HL-60 (cell line): ENCODE results near the gene KRTAP5-5.

Source experiments
- CTCF ChIP-seq: IDR thresholded peaks from one replicate; pipeline ENCODE4 v1.5.1; 2011; ENCODE audit warnings: low read length, control low read depth, inconsistent platforms; ENCODE audit not compliant: insufficient read depth
- POLR2AphosphoS5 ChIP-seq: IDR thresholded peaks from 2 replicates; pipeline ENCODE4 v1.6.1; 2012; ENCODE audit warnings: low read depth
- REST ChIP-seq: IDR thresholded peaks from 2 replicates; pipeline ENCODE4 v1.6.1; 2012; ENCODE audit warnings: low read depth; ENCODE audit not compliant: insufficient replicate concordance
- SPI1 ChIP-seq: IDR thresholded peaks from 2 replicates; pipeline ENCODE4 v1.6.1; 2012; ENCODE audit warnings: low read depth, mild to moderate bottlenecking, borderline replicate concordance

DNA sequence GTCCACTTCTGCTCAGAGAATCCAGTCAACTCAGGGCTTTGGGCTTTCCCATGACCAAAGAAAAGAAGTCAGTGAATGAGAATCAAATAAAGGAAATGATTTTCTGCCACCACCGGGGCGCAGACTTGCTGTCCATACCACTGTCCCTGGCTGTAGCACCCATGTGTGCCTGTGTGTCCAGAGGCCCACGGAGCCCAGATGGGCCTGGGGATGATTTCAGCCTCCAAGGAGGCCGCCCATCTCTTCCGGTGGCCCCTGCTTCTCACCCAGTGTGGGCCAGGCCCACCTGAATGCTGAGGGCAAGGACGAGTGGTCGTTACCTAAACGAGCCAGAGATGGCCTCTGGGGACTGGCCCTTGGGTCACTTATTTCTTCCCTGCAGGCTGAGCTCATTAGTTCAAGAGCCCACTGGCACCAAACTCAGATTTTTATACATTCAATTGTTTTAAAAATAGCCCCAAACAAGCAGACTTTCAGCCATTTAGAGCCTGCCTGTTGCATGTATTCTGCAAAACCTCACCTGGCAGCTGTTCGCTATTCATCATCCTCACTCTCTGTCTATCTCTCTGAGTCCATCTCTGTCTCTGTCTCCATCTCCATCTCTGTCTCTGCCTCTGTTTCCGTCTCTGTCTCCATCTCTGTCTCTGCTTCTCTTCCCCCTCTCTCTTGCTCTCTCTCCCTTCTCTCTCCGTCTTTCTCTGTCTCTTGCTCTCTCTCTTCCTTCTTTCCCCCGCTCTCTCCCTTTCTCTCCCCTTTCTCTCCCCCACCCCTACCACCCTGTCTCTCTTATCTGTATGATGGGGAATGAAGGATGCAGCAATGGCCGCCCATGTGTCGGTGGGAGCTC lies 24.2 kb downstream of the KRTAP5-5 start:
- TF ChIP-seq CTCF (no peak), SPI1 (no peak), REST (no peak), POLR2AphosphoS5 (no peak)
